ENCODE results near the gene IFITM10.

Gene IFITM10

GRCh38 chr11:1736447-1736992 lies 13.9 kb downstream of the IFITM10 start:
- DNase-seq: no peak

GRCh38 chr11:1735271-1735670 lies 15.1 kb downstream of the IFITM10 start:
- DNase-seq: no peak

- DNase-seq: no peak
Observed at GRCh38 chr11:1734641-1735081, 15.7 kb downstream of the IFITM10 start.

GRCh38 chr11:1733716-1734640 lies 16.4 kb downstream of the IFITM10 start:
- no peak for DNase-seq

GRCh38 chr11:1733009-1733715 lies 17.2 kb downstream of the IFITM10 start:
- no peak for DNase-seq

GRCh38 chr11:1732418-1733008 lies 17.9 kb downstream of the IFITM10 start:
- no peak for DNase-seq

GRCh38 chr11:1731451-1732059 lies 18.8 kb downstream of the IFITM10 start:
- no peak for DNase-seq

- no peak for DNase-seq
Observed at GRCh38 chr11:1730059-1730629, 20.3 kb downstream of the IFITM10 start.

- DNase-seq: no peak
Observed at GRCh38 chr11:1729692-1730011, 20.7 kb downstream of the IFITM10 start.

- no peak for DNase-seq
Observed at GRCh38 chr11:1728931-1729691, 21.3 kb downstream of the IFITM10 start.

GRCh38 chr11:1728301-1728700 lies 22.1 kb downstream of the IFITM10 start:
- no peak for DNase-seq

- DNase-seq: no peak
Observed at GRCh38 chr11:1727861-1728260, 22.5 kb downstream of the IFITM10 start.

- no peak for DNase-seq
Observed at GRCh38 chr11:1727096-1727690, 23.2 kb downstream of the IFITM10 start.

GRCh38 chr11:1719781-1720180 lies 30.6 kb downstream of the IFITM10 start:
- no peak for DNase-seq

- no peak for DNase-seq
Observed at GRCh38 chr11:1718326-1718725, 32.1 kb downstream of the IFITM10 start.

GRCh38 chr11:1717745-1718144 lies 32.6 kb downstream of the IFITM10 start:
- DNase-seq: no peak

- no peak for DNase-seq
Observed at GRCh38 chr11:1714908-1715885, 35.2 kb downstream of the IFITM10 start.

GRCh38 chr11:1708716-1709115 lies 41.7 kb downstream of the IFITM10 start:
- no peak for DNase-seq

- DNase-seq: no peak
Observed at GRCh38 chr11:1707751-1708150, 42.6 kb downstream of the IFITM10 start.
